ENCODE data around the gene OR2K2.

DNA sequence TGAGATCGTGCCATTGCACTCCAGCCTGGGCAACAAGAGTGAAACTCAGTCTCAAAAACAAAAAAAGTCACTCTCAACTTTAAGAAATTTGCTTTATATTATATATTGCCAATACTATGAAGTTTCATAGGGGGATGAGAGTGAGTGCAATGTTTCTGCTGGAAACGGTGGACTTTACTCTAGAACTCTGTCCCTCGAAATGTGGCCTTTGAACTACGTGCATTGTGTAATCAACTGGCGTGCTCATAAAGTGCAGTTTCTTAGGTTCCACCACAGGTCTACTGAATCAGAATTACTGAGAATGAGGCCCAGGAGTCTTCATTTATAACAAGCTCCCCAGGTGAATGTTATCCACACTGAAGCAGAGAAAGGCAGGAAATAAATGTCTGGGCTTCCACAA lies 24.1 kb downstream of the OR2K2 start:
- TF ChIP-seq, protein P1, sequence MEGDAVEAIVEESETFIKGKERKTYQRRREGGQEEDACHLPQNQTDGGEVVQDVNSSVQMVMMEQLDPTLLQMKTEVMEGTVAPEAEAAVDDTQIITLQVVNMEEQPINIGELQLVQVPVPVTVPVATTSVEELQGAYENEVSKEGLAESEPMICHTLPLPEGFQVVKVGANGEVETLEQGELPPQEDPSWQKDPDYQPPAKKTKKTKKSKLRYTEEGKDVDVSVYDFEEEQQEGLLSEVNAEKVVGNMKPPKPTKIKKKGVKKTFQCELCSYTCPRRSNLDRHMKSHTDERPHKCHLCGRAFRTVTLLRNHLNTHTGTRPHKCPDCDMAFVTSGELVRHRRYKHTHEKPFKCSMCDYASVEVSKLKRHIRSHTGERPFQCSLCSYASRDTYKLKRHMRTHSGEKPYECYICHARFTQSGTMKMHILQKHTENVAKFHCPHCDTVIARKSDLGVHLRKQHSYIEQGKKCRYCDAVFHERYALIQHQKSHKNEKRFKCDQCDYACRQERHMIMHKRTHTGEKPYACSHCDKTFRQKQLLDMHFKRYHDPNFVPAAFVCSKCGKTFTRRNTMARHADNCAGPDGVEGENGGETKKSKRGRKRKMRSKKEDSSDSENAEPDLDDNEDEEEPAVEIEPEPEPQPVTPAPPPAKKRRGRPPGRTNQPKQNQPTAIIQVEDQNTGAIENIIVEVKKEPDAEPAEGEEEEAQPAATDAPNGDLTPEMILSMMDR (IDR thresholded peaks at IDR 0.05): no peak
- no peak for TF ChIP-seq EZH2phosphoT487 (IDR thresholded peaks at IDR 0.05)

All from neural progenitor cell (in vitro differentiated cells).